ENCODE results near the gene AGPS. TPM values are rescaled to one million over a fixed set of nuclear protein-coding genes. Genes with fewer than 3 reads are reported as not detected.

The AGPS gene
- total RNA-seq, 1 donor from 2014 or later = 64.6 TPM

- DNase-seq = no peak
These were observed 200.4 kb downstream of the AGPS start for GRCh38 chr2:177592945-177593344.

GRCh38 chr2:177593402-177593801, 200.8 kb downstream of the AGPS start:
- no peak for DNase-seq

Small RNAs within 50 kb of the gene (small RNA-seq; reads per million reads assigned to genes)
- not detected for gene RF01210 (ENCODE audit: low replicate concordance)

Other genes starting within 250 kb of the AGPS start
- 127 TPM for gene HNRNPA3, start 180.0 kb upstream of the AGPS start, total RNA-seq
- gene NFE2L2, start 128.0 kb upstream of the AGPS start, total RNA-seq = 92.3 TPM